Measurements from ENCODE around the gene KRT4. TPM values are rescaled to one million over a fixed set of nuclear protein-coding genes. Genes with fewer than 3 reads are reported as not detected.

The KRT4 gene
- total RNA-seq, 1 experiment from 2014 or later = not detected

- POLR2A ChIA-PET = no interaction called here
- Histone ChIP-seq H3K9me2 (ENCODE audit: insufficient read depth) (no peaks in the 10 kb centered on the region), H2AFZ (ENCODE audit: low read depth, low read length, poor library complexity, severe bottlenecking) (no peak overlapping the region), H3K4me3 (replicated peaks in 1 of 2; ENCODE audit: low read depth in 1 of 2, low read length in 2 of 2) (no peak overlapping the region), H3K4me2 (ENCODE audit: low read length) (no peak overlapping the region), H3K27ac (ENCODE audit: low read depth, low read length) (no peak overlapping the region), H3K9ac (ENCODE audit: low read length) (no peak overlapping the region), H3K79me2 (ENCODE audit: insufficient read depth, low read length) (no peaks in the 10 kb centered on the region), H3K9me3 (ENCODE audit: control insufficient read depth in 1 of 2, insufficient read depth in 1 of 2, low read depth in 1 of 2, low read length in 2 of 2) (no peaks in the 10 kb centered on the region), H3K27me3 (ENCODE audit: insufficient read depth, low read length) (peaks cover 42% of the 10 kb centered on the region), H3K36me3 (ENCODE audit: control insufficient read depth in 1 of 2, insufficient read depth in 2 of 2, low read length in 2 of 2) (no peaks in the 10 kb centered on the region), H4K20me1 (ENCODE audit: insufficient read depth) (no peaks in the 10 kb centered on the region), H3K4me1 (ENCODE audit: control insufficient read depth in 1 of 2, insufficient read depth in 2 of 2, low read length in 2 of 2) (no peaks in the 10 kb centered on the region)
- intact Hi-C loops (cut with micrococcal nuclease) = no loop called here
- TF ChIP-seq ZNF274 (IDR thresholded peaks at IDR 0.05; ENCODE audit: low read depth, low read length) (no peak), SRF (IDR thresholded peaks at IDR 0.05; ENCODE audit: low read depth) (no peak), ELF1 (IDR thresholded peaks at IDR 0.05; ENCODE audit: borderline replicate concordance, low read depth) (no peak), EZH2 (IDR thresholded peaks at IDR 0.05) (no peak), ATF3 (IDR thresholded peaks at IDR 0.05) (no peak), ZFX (IDR thresholded peaks at IDR 0.05) (no peak), JUND (IDR thresholded peaks at IDR 0.05) (no peak)
- TF ChIP-seq, protein P1, sequence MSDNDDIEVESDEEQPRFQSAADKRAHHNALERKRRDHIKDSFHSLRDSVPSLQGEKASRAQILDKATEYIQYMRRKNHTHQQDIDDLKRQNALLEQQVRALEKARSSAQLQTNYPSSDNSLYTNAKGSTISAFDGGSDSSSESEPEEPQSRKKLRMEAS (IDR thresholded peaks at IDR 0.05) = no peak
- CTCF ChIA-PET = no interaction called here
- no peak for DNase-seq (ENCODE audit: low read depth, low spot score)
- BruUV-seq (replicated peaks) = no TSS peak
- RAD21 ChIA-PET (ENCODE audit: low non-redundant PET in 1 of 2, low total read pairs in 2 of 2, uncharacterized antibody in 2 of 2, unreplicated experiment in 2 of 2) = no interaction called here
- ATAC-seq = no peak
Observed at GRCh38 chr12:52759218-52759617, 54.7 kb downstream of the KRT4 start.

GRCh38 chr12:52757449-52758176, 56.3 kb downstream of the KRT4 start:
- no peaks in the 10 kb centered on the region for H3K79me2 ChIP-seq (ENCODE audit: insufficient read depth, low read length)
- H3K9me2 ChIP-seq (ENCODE audit: insufficient read depth) = no peaks in the 10 kb centered on the region
- no peaks in the 10 kb centered on the region for H3K4me1 ChIP-seq (ENCODE audit: control insufficient read depth in 1 of 2, insufficient read depth in 2 of 2, low read length in 2 of 2)
- no peak for ATAC-seq
- ChIA-PET RAD21 (ENCODE audit: low non-redundant PET in 1 of 2, low total read pairs in 2 of 2, uncharacterized antibody in 2 of 2, unreplicated experiment in 2 of 2) (no interaction called here), POLR2A (no interaction called here), CTCF (no interaction called here)
- intact Hi-C loops (cut with micrococcal nuclease) = no loop called here
- H3K9me3 ChIP-seq (ENCODE audit: control insufficient read depth in 1 of 2, insufficient read depth in 1 of 2, low read depth in 1 of 2, low read length in 2 of 2) = no peaks in the 10 kb centered on the region
- TF ChIP-seq CEBPB (IDR thresholded peaks at IDR 0.05; ENCODE audit: low read depth) (no peak), TCF7L2 (IDR thresholded peaks at IDR 0.05; ENCODE audit: borderline replicate concordance, extremely low read depth, insufficient read depth, insufficient read length) (no peak), ZFX (IDR thresholded peaks at IDR 0.05) (no peak), SRF (IDR thresholded peaks at IDR 0.05; ENCODE audit: low read depth) (no peak), EZH2phosphoT487 (IDR thresholded peaks at IDR 0.05; ENCODE audit: borderline replicate concordance) (no peak)
- TF ChIP-seq, protein P2, sequence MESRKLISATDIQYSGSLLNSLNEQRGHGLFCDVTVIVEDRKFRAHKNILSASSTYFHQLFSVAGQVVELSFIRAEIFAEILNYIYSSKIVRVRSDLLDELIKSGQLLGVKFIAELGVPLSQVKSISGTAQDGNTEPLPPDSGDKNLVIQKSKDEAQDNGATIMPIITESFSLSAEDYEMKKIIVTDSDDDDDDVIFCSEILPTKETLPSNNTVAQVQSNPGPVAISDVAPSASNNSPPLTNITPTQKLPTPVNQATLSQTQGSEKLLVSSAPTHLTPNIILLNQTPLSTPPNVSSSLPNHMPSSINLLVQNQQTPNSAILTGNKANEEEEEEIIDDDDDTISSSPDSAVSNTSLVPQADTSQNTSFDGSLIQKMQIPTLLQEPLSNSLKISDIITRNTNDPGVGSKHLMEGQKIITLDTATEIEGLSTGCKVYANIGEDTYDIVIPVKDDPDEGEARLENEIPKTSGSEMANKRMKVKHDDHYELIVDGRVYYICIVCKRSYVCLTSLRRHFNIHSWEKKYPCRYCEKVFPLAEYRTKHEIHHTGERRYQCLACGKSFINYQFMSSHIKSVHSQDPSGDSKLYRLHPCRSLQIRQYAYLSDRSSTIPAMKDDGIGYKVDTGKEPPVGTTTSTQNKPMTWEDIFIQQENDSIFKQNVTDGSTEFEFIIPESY (IDR thresholded peaks at IDR 0.05; ENCODE audit: extremely low read depth, insufficient replicate concordance, low read length) = no peak
- TF ChIP-seq, protein P3, sequence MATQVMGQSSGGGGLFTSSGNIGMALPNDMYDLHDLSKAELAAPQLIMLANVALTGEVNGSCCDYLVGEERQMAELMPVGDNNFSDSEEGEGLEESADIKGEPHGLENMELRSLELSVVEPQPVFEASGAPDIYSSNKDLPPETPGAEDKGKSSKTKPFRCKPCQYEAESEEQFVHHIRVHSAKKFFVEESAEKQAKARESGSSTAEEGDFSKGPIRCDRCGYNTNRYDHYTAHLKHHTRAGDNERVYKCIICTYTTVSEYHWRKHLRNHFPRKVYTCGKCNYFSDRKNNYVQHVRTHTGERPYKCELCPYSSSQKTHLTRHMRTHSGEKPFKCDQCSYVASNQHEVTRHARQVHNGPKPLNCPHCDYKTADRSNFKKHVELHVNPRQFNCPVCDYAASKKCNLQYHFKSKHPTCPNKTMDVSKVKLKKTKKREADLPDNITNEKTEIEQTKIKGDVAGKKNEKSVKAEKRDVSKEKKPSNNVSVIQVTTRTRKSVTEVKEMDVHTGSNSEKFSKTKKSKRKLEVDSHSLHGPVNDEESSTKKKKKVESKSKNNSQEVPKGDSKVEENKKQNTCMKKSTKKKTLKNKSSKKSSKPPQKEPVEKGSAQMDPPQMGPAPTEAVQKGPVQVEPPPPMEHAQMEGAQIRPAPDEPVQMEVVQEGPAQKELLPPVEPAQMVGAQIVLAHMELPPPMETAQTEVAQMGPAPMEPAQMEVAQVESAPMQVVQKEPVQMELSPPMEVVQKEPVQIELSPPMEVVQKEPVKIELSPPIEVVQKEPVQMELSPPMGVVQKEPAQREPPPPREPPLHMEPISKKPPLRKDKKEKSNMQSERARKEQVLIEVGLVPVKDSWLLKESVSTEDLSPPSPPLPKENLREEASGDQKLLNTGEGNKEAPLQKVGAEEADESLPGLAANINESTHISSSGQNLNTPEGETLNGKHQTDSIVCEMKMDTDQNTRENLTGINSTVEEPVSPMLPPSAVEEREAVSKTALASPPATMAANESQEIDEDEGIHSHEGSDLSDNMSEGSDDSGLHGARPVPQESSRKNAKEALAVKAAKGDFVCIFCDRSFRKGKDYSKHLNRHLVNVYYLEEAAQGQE (IDR thresholded peaks at IDR 0.05; ENCODE audit: low read depth) = no peak
- H3K4me3 ChIP-seq (replicated peaks in 1 of 2; ENCODE audit: low read depth in 1 of 2, low read length in 2 of 2) = no peak overlapping the region
- H3K4me2 ChIP-seq (ENCODE audit: low read length) = no peak overlapping the region
- no peak overlapping the region for H3K9ac ChIP-seq (ENCODE audit: low read length)
- H4K20me1 ChIP-seq (ENCODE audit: insufficient read depth) = no peaks in the 10 kb centered on the region
- H3K27me3 ChIP-seq (ENCODE audit: insufficient read depth, low read length) = peaks cover 54% of the 10 kb centered on the region
- no peak for DNase-seq (ENCODE audit: low read depth, low spot score)
- no TSS peak for BruUV-seq (replicated peaks)
- H3K27ac ChIP-seq (ENCODE audit: low read depth, low read length) = no peak overlapping the region
- H2AFZ ChIP-seq (ENCODE audit: low read depth, low read length, poor library complexity, severe bottlenecking) = no peak overlapping the region
- no peaks in the 10 kb centered on the region for H3K36me3 ChIP-seq (ENCODE audit: control insufficient read depth in 1 of 2, insufficient read depth in 2 of 2, low read length in 2 of 2)
